Neural progenitor cell (in vitro differentiated cells): ENCODE measurements around the gene FBXL5.

Source experiments
- EZH2 ChIP-seq: fragments of 200-600 bp; sonication (generic); IDR thresholded peaks from 2 replicates; pipeline ENCODE4 v1.6.1; 2017; ENCODE audit warnings: antibody characterized with exemption, mild to moderate bottlenecking, moderate library complexity
- EZH2phosphoT487 ChIP-seq: fragments of 200-600 bp; sonication (generic); IDR thresholded peaks from 2 replicates; pipeline ENCODE4 v1.6.1; 2017; ENCODE audit warnings: antibody characterized with exemption
- TF ChIP-seq, protein P1 (sequence below): fragments of 200-600 bp; sonication (generic); IDR thresholded peaks from 2 replicates; pipeline ENCODE4 v1.5.1; 2017; ENCODE audit warnings: antibody characterized with exemption, mild to moderate bottlenecking

DNA sequence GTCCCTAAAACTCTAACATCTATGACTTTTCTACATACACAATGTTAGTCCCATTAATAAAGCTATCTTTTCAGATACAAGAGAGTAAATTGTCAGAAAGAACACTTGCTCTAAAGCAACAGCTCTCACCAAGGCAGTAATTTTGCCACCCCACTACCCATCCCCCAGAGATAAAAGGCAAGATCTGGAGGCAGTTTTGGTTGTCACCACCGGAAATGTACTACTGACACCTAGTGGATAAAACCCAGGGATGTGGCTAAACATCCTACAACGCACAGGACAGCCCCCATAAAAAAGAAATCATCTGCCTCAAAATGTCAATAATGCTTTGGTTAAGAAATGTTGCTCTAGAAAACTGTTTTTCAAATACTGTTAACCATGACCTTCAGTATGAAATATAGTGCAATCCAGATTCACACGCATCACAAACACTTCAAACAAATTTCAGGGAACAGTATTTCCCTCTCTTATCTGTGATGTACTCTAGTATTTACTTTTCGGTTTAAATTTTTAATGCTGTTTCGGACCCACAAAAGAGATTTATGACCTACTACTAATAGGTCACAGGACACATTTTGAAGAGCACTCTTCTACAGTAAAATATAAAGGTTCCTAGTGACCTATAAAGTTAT lies 5.1 kb downstream of the FBXL5 start:
- TF ChIP-seq EZH2 (no peak), EZH2phosphoT487 (no peak)
- TF ChIP-seq, protein P1, sequence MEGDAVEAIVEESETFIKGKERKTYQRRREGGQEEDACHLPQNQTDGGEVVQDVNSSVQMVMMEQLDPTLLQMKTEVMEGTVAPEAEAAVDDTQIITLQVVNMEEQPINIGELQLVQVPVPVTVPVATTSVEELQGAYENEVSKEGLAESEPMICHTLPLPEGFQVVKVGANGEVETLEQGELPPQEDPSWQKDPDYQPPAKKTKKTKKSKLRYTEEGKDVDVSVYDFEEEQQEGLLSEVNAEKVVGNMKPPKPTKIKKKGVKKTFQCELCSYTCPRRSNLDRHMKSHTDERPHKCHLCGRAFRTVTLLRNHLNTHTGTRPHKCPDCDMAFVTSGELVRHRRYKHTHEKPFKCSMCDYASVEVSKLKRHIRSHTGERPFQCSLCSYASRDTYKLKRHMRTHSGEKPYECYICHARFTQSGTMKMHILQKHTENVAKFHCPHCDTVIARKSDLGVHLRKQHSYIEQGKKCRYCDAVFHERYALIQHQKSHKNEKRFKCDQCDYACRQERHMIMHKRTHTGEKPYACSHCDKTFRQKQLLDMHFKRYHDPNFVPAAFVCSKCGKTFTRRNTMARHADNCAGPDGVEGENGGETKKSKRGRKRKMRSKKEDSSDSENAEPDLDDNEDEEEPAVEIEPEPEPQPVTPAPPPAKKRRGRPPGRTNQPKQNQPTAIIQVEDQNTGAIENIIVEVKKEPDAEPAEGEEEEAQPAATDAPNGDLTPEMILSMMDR: peak; percentile 80
